Measurements from ENCODE around the gene NANOS1. TPM values are rescaled to one million over a fixed set of nuclear protein-coding genes. Genes with fewer than 3 reads are reported as not detected.
A peak's percentile ranks its signal among the peaks of the same experiment; 100 is the strongest.

NANOS1 gene
- total and polyA plus RNA-seq, 9 of the 15 experiments (the other 6 are each of a cell fraction or from before 2014, with no cell fraction given), result 0.14 to 1.6 (median 0.83) TPM; not detected in 1

DNA sequence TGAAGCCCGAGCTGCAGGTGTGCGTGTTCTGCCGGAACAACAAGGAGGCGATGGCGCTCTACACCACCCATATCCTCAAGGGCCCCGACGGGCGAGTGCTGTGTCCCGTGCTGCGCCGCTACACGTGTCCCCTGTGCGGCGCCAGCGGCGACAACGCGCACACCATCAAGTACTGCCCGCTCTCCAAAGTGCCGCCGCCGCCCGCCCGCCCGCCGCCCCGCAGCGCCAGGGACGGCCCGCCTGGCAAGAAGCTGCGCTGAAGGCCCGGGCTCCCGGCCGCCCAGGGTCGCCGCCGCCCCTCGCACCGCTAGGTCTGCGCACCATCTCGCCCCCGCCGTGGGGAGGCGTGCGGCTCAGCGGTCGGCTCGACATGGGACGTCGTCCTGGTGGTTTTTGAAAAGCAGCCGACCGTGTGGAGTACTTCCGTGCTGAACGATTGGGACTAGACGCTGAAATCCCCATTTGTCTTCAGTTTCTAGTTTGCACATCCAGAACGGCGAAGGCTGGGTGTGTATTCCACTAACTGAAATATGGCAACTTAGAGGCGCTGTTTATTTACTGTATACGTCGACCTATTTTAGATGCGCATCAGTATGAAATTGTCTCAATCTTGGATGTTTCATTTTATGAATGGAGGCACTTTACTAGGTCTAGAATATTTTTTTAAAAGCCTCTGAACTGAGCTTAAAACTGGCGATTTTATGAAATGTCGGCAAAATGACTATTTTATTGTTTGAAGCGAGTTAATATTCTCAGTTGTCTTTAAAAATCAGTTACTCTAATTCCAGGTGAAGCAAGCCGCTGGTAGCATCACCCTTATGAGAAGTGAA is 1.1 kb downstream of the NANOS1 start (continued):
- TF ChIP-seq, protein P1, sequence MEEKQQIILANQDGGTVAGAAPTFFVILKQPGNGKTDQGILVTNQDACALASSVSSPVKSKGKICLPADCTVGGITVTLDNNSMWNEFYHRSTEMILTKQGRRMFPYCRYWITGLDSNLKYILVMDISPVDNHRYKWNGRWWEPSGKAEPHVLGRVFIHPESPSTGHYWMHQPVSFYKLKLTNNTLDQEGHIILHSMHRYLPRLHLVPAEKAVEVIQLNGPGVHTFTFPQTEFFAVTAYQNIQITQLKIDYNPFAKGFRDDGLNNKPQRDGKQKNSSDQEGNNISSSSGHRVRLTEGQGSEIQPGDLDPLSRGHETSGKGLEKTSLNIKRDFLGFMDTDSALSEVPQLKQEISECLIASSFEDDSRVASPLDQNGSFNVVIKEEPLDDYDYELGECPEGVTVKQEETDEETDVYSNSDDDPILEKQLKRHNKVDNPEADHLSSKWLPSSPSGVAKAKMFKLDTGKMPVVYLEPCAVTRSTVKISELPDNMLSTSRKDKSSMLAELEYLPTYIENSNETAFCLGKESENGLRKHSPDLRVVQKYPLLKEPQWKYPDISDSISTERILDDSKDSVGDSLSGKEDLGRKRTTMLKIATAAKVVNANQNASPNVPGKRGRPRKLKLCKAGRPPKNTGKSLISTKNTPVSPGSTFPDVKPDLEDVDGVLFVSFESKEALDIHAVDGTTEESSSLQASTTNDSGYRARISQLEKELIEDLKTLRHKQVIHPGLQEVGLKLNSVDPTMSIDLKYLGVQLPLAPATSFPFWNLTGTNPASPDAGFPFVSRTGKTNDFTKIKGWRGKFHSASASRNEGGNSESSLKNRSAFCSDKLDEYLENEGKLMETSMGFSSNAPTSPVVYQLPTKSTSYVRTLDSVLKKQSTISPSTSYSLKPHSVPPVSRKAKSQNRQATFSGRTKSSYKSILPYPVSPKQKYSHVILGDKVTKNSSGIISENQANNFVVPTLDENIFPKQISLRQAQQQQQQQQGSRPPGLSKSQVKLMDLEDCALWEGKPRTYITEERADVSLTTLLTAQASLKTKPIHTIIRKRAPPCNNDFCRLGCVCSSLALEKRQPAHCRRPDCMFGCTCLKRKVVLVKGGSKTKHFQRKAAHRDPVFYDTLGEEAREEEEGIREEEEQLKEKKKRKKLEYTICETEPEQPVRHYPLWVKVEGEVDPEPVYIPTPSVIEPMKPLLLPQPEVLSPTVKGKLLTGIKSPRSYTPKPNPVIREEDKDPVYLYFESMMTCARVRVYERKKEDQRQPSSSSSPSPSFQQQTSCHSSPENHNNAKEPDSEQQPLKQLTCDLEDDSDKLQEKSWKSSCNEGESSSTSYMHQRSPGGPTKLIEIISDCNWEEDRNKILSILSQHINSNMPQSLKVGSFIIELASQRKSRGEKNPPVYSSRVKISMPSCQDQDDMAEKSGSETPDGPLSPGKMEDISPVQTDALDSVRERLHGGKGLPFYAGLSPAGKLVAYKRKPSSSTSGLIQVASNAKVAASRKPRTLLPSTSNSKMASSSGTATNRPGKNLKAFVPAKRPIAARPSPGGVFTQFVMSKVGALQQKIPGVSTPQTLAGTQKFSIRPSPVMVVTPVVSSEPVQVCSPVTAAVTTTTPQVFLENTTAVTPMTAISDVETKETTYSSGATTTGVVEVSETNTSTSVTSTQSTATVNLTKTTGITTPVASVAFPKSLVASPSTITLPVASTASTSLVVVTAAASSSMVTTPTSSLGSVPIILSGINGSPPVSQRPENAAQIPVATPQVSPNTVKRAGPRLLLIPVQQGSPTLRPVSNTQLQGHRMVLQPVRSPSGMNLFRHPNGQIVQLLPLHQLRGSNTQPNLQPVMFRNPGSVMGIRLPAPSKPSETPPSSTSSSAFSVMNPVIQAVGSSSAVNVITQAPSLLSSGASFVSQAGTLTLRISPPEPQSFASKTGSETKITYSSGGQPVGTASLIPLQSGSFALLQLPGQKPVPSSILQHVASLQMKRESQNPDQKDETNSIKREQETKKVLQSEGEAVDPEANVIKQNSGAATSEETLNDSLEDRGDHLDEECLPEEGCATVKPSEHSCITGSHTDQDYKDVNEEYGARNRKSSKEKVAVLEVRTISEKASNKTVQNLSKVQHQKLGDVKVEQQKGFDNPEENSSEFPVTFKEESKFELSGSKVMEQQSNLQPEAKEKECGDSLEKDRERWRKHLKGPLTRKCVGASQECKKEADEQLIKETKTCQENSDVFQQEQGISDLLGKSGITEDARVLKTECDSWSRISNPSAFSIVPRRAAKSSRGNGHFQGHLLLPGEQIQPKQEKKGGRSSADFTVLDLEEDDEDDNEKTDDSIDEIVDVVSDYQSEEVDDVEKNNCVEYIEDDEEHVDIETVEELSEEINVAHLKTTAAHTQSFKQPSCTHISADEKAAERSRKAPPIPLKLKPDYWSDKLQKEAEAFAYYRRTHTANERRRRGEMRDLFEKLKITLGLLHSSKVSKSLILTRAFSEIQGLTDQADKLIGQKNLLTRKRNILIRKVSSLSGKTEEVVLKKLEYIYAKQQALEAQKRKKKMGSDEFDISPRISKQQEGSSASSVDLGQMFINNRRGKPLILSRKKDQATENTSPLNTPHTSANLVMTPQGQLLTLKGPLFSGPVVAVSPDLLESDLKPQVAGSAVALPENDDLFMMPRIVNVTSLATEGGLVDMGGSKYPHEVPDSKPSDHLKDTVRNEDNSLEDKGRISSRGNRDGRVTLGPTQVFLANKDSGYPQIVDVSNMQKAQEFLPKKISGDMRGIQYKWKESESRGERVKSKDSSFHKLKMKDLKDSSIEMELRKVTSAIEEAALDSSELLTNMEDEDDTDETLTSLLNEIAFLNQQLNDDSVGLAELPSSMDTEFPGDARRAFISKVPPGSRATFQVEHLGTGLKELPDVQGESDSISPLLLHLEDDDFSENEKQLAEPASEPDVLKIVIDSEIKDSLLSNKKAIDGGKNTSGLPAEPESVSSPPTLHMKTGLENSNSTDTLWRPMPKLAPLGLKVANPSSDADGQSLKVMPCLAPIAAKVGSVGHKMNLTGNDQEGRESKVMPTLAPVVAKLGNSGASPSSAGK (IDR thresholded peaks at IDR 0.05), result peak; percentile 54; the same call in 1 of the 2 replicates
- TF ChIP-seq JUN (IDR thresholded peaks at IDR 0.05; ENCODE audit: borderline replicate concordance, low read depth, low read length), result no peak
- TF ChIP-seq JUN (CRISPR knock-in tag; IDR thresholded peaks at IDR 0.05; ENCODE audit: borderline replicate concordance), result no peak
- TF ChIP-seq, protein P2, sequence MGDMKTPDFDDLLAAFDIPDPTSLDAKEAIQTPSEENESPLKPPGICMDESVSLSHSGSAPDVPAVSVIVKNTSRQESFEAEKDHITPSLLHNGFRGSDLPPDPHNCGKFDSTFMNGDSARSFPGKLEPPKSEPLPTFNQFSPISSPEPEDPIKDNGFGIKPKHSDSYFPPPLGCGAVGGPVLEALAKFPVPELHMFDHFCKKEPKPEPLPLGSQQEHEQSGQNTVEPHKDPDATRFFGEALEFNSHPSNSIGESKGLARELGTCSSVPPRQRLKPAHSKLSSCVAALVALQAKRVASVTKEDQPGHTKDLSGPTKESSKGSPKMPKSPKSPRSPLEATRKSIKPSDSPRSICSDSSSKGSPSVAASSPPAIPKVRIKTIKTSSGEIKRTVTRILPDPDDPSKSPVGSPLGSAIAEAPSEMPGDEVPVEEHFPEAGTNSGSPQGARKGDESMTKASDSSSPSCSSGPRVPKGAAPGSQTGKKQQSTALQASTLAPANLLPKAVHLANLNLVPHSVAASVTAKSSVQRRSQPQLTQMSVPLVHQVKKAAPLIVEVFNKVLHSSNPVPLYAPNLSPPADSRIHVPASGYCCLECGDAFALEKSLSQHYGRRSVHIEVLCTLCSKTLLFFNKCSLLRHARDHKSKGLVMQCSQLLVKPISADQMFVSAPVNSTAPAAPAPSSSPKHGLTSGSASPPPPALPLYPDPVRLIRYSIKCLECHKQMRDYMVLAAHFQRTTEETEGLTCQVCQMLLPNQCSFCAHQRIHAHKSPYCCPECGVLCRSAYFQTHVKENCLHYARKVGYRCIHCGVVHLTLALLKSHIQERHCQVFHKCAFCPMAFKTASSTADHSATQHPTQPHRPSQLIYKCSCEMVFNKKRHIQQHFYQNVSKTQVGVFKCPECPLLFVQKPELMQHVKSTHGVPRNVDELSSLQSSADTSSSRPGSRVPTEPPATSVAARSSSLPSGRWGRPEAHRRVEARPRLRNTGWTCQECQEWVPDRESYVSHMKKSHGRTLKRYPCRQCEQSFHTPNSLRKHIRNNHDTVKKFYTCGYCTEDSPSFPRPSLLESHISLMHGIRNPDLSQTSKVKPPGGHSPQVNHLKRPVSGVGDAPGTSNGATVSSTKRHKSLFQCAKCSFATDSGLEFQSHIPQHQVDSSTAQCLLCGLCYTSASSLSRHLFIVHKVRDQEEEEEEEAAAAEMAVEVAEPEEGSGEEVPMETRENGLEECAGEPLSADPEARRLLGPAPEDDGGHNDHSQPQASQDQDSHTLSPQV (IDR thresholded peaks at IDR 0.05), result 0 out of 2 replicates have a peak, but pooled peaks have one; percentile 19
- TF ChIP-seq ZNF76 (CRISPR knock-in tag; IDR thresholded peaks at IDR 0.05; ENCODE audit: borderline replicate concordance), result no peak
- TF ChIP-seq ERF (CRISPR knock-in tag; IDR thresholded peaks at IDR 0.05), result no peak
- no peak for TF ChIP-seq CHCHD3 (CRISPR knock-in tag; IDR thresholded peaks at IDR 0.05)
- TF ChIP-seq ZNF644 (tag; IDR thresholded peaks at IDR 0.05; ENCODE audit: low read depth), result no peak
